Activated naive CD4-positive, alpha-beta T cell treated with anti-CD3 and anti-CD28 coated beads, Interleukin-2, amount 50 U/mL, for 24 hours (primary cell): ENCODE data around the gene GATA5.
A peak's percentile ranks its signal among the peaks of the same experiment; 100 is the strongest.

ENCODE experiments used
- H3K27ac Mint-ChIP-seq: one replicate; pipeline ENCODE4 v1.8.0; 2021; ENCODE audit warnings: mild to moderate bottlenecking, mixed read lengths
- H3K27me3 Mint-ChIP-seq: one replicate; pipeline ENCODE4 v1.8.0; 2021; ENCODE audit warnings: mixed read lengths
- H3K36me3 Mint-ChIP-seq: one replicate; pipeline ENCODE4 v1.8.0; 2021; ENCODE audit warnings: mixed read lengths
- H3K4me1 Mint-ChIP-seq: one replicate; pipeline ENCODE4 v1.8.0; 2021; ENCODE audit warnings: mixed read lengths
- H3K4me3 Mint-ChIP-seq: one replicate; pipeline ENCODE4 v1.8.0; 2021; ENCODE audit warnings: mild to moderate bottlenecking, mixed read lengths
- H3K9me3 Mint-ChIP-seq: one replicate; pipeline ENCODE4 v1.8.0; 2021; ENCODE audit warnings: mixed read lengths

GATA5 gene

GRCh38 chr20:62460678-62461077 lies 15.1 kb downstream of the GATA5 start:
- Mint-ChIP-seq H3K9me3 (no peaks in the 10 kb centered on the region), H3K36me3 (no peaks in the 10 kb centered on the region), H3K27me3 (peaks cover 1% of the 10 kb centered on the region), H3K4me1 (no peaks in the 10 kb centered on the region), H3K27ac (no peak overlapping the region), H3K4me3 (no peak overlapping the region)

- Mint-ChIP-seq H3K27me3 (peaks cover 1% of the 10 kb centered on the region), H3K27ac (no peak overlapping the region), H3K36me3 (no peaks in the 10 kb centered on the region), H3K9me3 (no peaks in the 10 kb centered on the region), H3K4me3 (no peak overlapping the region), H3K4me1 (no peaks in the 10 kb centered on the region)
Observed at GRCh38 chr20:62459488-62459887, 16.3 kb downstream of the GATA5 start.

GRCh38 chr20:62458275-62459251 lies 17.2 kb downstream of the GATA5 start:
- H3K36me3 Mint-ChIP-seq: no peaks in the 10 kb centered on the region
- H3K9me3 Mint-ChIP-seq: no peaks in the 10 kb centered on the region
- H3K4me3 Mint-ChIP-seq: no peak overlapping the region
- no peak overlapping the region for H3K27ac Mint-ChIP-seq
- H3K4me1 Mint-ChIP-seq: no peaks in the 10 kb centered on the region
- peaks cover 1% of the 10 kb centered on the region for H3K27me3 Mint-ChIP-seq

- no peaks in the 10 kb centered on the region for H3K36me3 Mint-ChIP-seq
- peaks cover 1% of the 10 kb centered on the region for H3K27me3 Mint-ChIP-seq
- H3K4me3 Mint-ChIP-seq: no peak overlapping the region
- no peak overlapping the region for H3K27ac Mint-ChIP-seq
- H3K9me3 Mint-ChIP-seq: no peaks in the 10 kb centered on the region
- H3K4me1 Mint-ChIP-seq: no peaks in the 10 kb centered on the region
Observed at GRCh38 chr20:62457831-62458230, 18.0 kb downstream of the GATA5 start.

GRCh38 chr20:62457098-62457497 lies 18.7 kb downstream of the GATA5 start:
- Mint-ChIP-seq H3K27me3 (peaks cover 1% of the 10 kb centered on the region), H3K9me3 (no peaks in the 10 kb centered on the region), H3K4me3 (no peak overlapping the region), H3K36me3 (no peaks in the 10 kb centered on the region), H3K27ac (no peak overlapping the region), H3K4me1 (no peaks in the 10 kb centered on the region)

- Mint-ChIP-seq H3K9me3 (no peaks in the 10 kb centered on the region), H3K4me3 (no peak overlapping the region), H3K36me3 (no peaks in the 10 kb centered on the region), H3K27me3 (peaks cover 1% of the 10 kb centered on the region), H3K4me1 (no peaks in the 10 kb centered on the region), H3K27ac (no peak overlapping the region)
Observed at GRCh38 chr20:62455929-62456328, 19.9 kb downstream of the GATA5 start.

- Mint-ChIP-seq H3K27ac (peak overlapping the region; percentile 55), H3K4me3 (no peak overlapping the region), H3K36me3 (no peaks in the 10 kb centered on the region)
Observed at GRCh38 chr20:62454904-62455636, 20.7 kb downstream of the GATA5 start.

GRCh38 chr20:62453186-62453808 lies 22.5 kb downstream of the GATA5 start:
- peaks cover 2% of the 10 kb centered on the region for H3K27me3 Mint-ChIP-seq

More at GRCh38 chr20:62454904-62455636, 20.7 kb downstream of the GATA5 start:
- Mint-ChIP-seq H3K27me3 (peaks cover 1% of the 10 kb centered on the region), H3K9me3 (no peaks in the 10 kb centered on the region), H3K4me1 (no peaks in the 10 kb centered on the region)

GRCh38 chr20:62452475-62453095 lies 23.2 kb downstream of the GATA5 start:
- no peak overlapping the region for H3K4me3 Mint-ChIP-seq
- no peak overlapping the region for H3K27ac Mint-ChIP-seq
- H3K9me3 Mint-ChIP-seq: no peaks in the 10 kb centered on the region
- no peaks in the 10 kb centered on the region for H3K36me3 Mint-ChIP-seq
- no peaks in the 10 kb centered on the region for H3K4me1 Mint-ChIP-seq
- H3K27me3 Mint-ChIP-seq: peaks cover 6% of the 10 kb centered on the region

More at GRCh38 chr20:62453186-62453808, 22.5 kb downstream of the GATA5 start:
- no peaks in the 10 kb centered on the region for H3K9me3 Mint-ChIP-seq
- no peaks in the 10 kb centered on the region for H3K4me1 Mint-ChIP-seq
- no peaks in the 10 kb centered on the region for H3K36me3 Mint-ChIP-seq
- no peak overlapping the region for H3K4me3 Mint-ChIP-seq
- H3K27ac Mint-ChIP-seq: no peak overlapping the region

GRCh38 chr20:62451970-62452369 lies 23.8 kb downstream of the GATA5 start:
- Mint-ChIP-seq H3K4me1 (no peaks in the 10 kb centered on the region), H3K27ac (no peak overlapping the region), H3K36me3 (no peaks in the 10 kb centered on the region), H3K9me3 (no peaks in the 10 kb centered on the region), H3K27me3 (peaks cover 6% of the 10 kb centered on the region), H3K4me3 (no peak overlapping the region)

GRCh38 chr20:62451156-62451767 lies 24.5 kb downstream of the GATA5 start:
- Mint-ChIP-seq H3K27me3 (peaks cover 6% of the 10 kb centered on the region), H3K4me3 (no peak overlapping the region), H3K4me1 (no peaks in the 10 kb centered on the region), H3K27ac (no peak overlapping the region), H3K36me3 (no peaks in the 10 kb centered on the region), H3K9me3 (no peaks in the 10 kb centered on the region)

- no peaks in the 10 kb centered on the region for H3K4me1 Mint-ChIP-seq
- no peak overlapping the region for H3K27ac Mint-ChIP-seq
- no peaks in the 10 kb centered on the region for H3K36me3 Mint-ChIP-seq
- no peak overlapping the region for H3K4me3 Mint-ChIP-seq
- H3K27me3 Mint-ChIP-seq: peaks cover 4% of the 10 kb centered on the region
- no peaks in the 10 kb centered on the region for H3K9me3 Mint-ChIP-seq
Observed at GRCh38 chr20:62449951-62450691, 25.7 kb downstream of the GATA5 start.

GRCh38 chr20:62448788-62449187 lies 27.0 kb downstream of the GATA5 start:
- H3K9me3 Mint-ChIP-seq: no peaks in the 10 kb centered on the region
- no peaks in the 10 kb centered on the region for H3K4me1 Mint-ChIP-seq
- no peak overlapping the region for H3K27ac Mint-ChIP-seq
- H3K4me3 Mint-ChIP-seq: no peak overlapping the region
- no peaks in the 10 kb centered on the region for H3K36me3 Mint-ChIP-seq
- H3K27me3 Mint-ChIP-seq: peaks cover 4% of the 10 kb centered on the region

GRCh38 chr20:62448038-62448437 lies 27.8 kb downstream of the GATA5 start:
- Mint-ChIP-seq H3K27me3 (peaks cover 4% of the 10 kb centered on the region), H3K36me3 (no peaks in the 10 kb centered on the region), H3K9me3 (no peaks in the 10 kb centered on the region), H3K4me3 (no peak overlapping the region), H3K27ac (no peak overlapping the region), H3K4me1 (no peaks in the 10 kb centered on the region)
